OCI-LY1 (cell line): ENCODE results near the gene C6orf163.
"Not testable (repeated sequence)": the region's sequence is repeated elsewhere in the genome, so short reads cannot be mapped to it uniquely, and the experiment has no call there.

ENCODE experiments used
- CTCF ChIP-seq: fragments of 200-600 bp; sonication (generic), shearing (Covaris generic); IDR thresholded peaks from 2 replicates; pipeline ENCODE4 v1.5.1; 2017; ENCODE audit warnings: mild to moderate bottlenecking, antibody characterized with exemption, low read length, moderate library complexity, mixed read lengths
- EZH2 ChIP-seq: fragments of 200-600 bp; sonication (generic), shearing (Covaris generic); IDR thresholded peaks from 2 replicates; pipeline ENCODE4 v1.8.0; 2017; ENCODE audit warnings: borderline replicate concordance, mixed run types, mild to moderate bottlenecking, antibody characterized with exemption, low read length, moderate library complexity, mixed read lengths

- not testable (repeated sequence) for TF ChIP-seq EZH2, CTCF
These were observed 20.7 kb upstream of the C6orf163 start for GRCh38 chr6:87323880-87324279.
